ENCODE measurements around the gene GRIK3.

DNA sequence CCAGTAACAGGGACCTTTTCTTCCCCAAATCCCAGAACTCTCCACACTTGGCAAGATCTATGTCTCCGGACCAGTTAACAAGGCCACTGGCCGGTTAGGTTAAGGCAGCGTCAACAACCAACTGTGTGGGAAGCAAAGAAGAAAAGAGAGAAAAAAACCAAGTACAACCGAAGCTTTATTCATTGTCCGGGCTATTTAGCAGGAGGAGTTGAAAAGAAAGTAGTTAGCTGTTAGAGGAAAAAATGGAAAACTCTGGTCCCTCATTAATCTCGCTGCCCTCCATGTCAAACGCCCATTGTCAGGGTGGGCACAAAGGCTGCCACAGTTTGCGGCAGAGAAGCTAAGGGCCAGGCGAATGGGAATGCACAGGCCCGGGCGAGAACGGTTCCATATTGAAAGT, 49.3 kb upstream of the GRIK3 start:
- TF ChIP-seq, protein P1, sequence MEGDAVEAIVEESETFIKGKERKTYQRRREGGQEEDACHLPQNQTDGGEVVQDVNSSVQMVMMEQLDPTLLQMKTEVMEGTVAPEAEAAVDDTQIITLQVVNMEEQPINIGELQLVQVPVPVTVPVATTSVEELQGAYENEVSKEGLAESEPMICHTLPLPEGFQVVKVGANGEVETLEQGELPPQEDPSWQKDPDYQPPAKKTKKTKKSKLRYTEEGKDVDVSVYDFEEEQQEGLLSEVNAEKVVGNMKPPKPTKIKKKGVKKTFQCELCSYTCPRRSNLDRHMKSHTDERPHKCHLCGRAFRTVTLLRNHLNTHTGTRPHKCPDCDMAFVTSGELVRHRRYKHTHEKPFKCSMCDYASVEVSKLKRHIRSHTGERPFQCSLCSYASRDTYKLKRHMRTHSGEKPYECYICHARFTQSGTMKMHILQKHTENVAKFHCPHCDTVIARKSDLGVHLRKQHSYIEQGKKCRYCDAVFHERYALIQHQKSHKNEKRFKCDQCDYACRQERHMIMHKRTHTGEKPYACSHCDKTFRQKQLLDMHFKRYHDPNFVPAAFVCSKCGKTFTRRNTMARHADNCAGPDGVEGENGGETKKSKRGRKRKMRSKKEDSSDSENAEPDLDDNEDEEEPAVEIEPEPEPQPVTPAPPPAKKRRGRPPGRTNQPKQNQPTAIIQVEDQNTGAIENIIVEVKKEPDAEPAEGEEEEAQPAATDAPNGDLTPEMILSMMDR (IDR thresholded peaks at IDR 0.05): no peak
- no peak for TF ChIP-seq POLR2A (IDR thresholded peaks at IDR 0.05)
